Measurements from ENCODE around the gene PALB2.

PALB2 gene

GRCh38 chr16:23634461-23635036, 6.6 kb downstream of the PALB2 start:
- no peak for TF ChIP-seq FOXP2 (optimal IDR thresholded peaks at IDR 0.05; ENCODE audit: borderline replicate concordance, extremely low read depth, extremely low read length, insufficient read depth)
- no peak for TF ChIP-seq POLR2AphosphoS5 (IDR thresholded peaks at IDR 0.05; ENCODE audit: low read depth, low read length)
- TF ChIP-seq SIN3A (IDR thresholded peaks at IDR 0.05; ENCODE audit: borderline replicate concordance, insufficient read depth, low read length), result no peak
- TF ChIP-seq TAF1 (IDR thresholded peaks at IDR 0.05; ENCODE audit: borderline replicate concordance, insufficient read depth, low read length), result no peak
- TF ChIP-seq, protein P1, sequence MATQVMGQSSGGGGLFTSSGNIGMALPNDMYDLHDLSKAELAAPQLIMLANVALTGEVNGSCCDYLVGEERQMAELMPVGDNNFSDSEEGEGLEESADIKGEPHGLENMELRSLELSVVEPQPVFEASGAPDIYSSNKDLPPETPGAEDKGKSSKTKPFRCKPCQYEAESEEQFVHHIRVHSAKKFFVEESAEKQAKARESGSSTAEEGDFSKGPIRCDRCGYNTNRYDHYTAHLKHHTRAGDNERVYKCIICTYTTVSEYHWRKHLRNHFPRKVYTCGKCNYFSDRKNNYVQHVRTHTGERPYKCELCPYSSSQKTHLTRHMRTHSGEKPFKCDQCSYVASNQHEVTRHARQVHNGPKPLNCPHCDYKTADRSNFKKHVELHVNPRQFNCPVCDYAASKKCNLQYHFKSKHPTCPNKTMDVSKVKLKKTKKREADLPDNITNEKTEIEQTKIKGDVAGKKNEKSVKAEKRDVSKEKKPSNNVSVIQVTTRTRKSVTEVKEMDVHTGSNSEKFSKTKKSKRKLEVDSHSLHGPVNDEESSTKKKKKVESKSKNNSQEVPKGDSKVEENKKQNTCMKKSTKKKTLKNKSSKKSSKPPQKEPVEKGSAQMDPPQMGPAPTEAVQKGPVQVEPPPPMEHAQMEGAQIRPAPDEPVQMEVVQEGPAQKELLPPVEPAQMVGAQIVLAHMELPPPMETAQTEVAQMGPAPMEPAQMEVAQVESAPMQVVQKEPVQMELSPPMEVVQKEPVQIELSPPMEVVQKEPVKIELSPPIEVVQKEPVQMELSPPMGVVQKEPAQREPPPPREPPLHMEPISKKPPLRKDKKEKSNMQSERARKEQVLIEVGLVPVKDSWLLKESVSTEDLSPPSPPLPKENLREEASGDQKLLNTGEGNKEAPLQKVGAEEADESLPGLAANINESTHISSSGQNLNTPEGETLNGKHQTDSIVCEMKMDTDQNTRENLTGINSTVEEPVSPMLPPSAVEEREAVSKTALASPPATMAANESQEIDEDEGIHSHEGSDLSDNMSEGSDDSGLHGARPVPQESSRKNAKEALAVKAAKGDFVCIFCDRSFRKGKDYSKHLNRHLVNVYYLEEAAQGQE (IDR thresholded peaks at IDR 0.05; ENCODE audit: insufficient read depth in 1 of 2, low read depth in 2 of 2, low read length in 2 of 2), result no peak

DNA sequence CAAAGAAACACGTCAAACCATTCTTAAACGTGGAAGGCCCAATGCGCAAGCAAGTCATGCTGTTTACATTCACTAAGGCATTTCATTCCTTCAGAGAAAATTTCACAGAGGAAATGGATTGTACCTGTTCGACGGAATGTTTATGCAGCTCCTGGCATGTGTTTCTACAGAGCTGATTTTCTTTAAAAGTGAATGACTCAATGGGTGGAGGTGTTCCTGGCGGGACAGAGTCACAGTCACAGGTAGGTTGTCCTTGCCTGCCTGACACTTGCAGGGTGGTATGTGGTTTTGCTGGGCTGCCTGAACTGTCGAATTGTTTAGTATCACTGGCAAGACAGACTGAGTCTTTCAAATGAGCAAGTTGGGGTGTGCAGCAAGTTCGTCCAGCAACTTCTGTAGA, 11.6 kb downstream of the PALB2 start:
- no peak for TF ChIP-seq FOXP2 (optimal IDR thresholded peaks at IDR 0.05; ENCODE audit: borderline replicate concordance, extremely low read depth, extremely low read length, insufficient read depth)
- TF ChIP-seq, protein P1 (IDR thresholded peaks at IDR 0.05; ENCODE audit: insufficient read depth in 1 of 2, low read depth in 2 of 2, low read length in 2 of 2), result no peak
- TF ChIP-seq TAF1 (IDR thresholded peaks at IDR 0.05; ENCODE audit: borderline replicate concordance, insufficient read depth, low read length), result no peak
- TF ChIP-seq POLR2AphosphoS5 (IDR thresholded peaks at IDR 0.05; ENCODE audit: low read depth, low read length), result no peak
- no peak for TF ChIP-seq SIN3A (IDR thresholded peaks at IDR 0.05; ENCODE audit: borderline replicate concordance, insufficient read depth, low read length)

- TF ChIP-seq SIN3A (IDR thresholded peaks at IDR 0.05; ENCODE audit: borderline replicate concordance, insufficient read depth, low read length), result no peak
- no peak for TF ChIP-seq TAF1 (IDR thresholded peaks at IDR 0.05; ENCODE audit: borderline replicate concordance, insufficient read depth, low read length)
- TF ChIP-seq, protein P1 (IDR thresholded peaks at IDR 0.05; ENCODE audit: insufficient read depth in 1 of 2, low read depth in 2 of 2, low read length in 2 of 2), result no peak
- TF ChIP-seq FOXP2 (optimal IDR thresholded peaks at IDR 0.05; ENCODE audit: borderline replicate concordance, extremely low read depth, extremely low read length, insufficient read depth), result no peak
- no peak for TF ChIP-seq POLR2AphosphoS5 (IDR thresholded peaks at IDR 0.05; ENCODE audit: low read depth, low read length)
Observed at GRCh38 chr16:23624092-23624491, 17.0 kb downstream of the PALB2 start.

- TF ChIP-seq SIN3A (IDR thresholded peaks at IDR 0.05; ENCODE audit: borderline replicate concordance, insufficient read depth, low read length) (no peak), FOXP2 (optimal IDR thresholded peaks at IDR 0.05; ENCODE audit: borderline replicate concordance, extremely low read depth, extremely low read length, insufficient read depth) (no peak), TAF1 (IDR thresholded peaks at IDR 0.05; ENCODE audit: borderline replicate concordance, insufficient read depth, low read length) (no peak), POLR2AphosphoS5 (IDR thresholded peaks at IDR 0.05; ENCODE audit: low read depth, low read length) (no peak)
- TF ChIP-seq, protein P1 (IDR thresholded peaks at IDR 0.05; ENCODE audit: insufficient read depth in 1 of 2, low read depth in 2 of 2, low read length in 2 of 2), result no peak
Observed at GRCh38 chr16:23615805-23616204, 25.3 kb downstream of the PALB2 start.

All from PFSK-1 (cell line).